ENCODE measurements around the gene SLC25A30.
"Not testable (repeated sequence)": the region's sequence is repeated elsewhere in the genome, so short reads cannot be mapped to it uniquely, and the experiment has no call there.

Gene SLC25A30

GRCh38 chr13:45367358-45367757 lies 50.8 kb downstream of the SLC25A30 start:
- DNase-seq (ENCODE audit: low read depth in 2 of 2): peak; percentile 72 to 85

GRCh38 chr13:45365558-45365885 lies 52.7 kb downstream of the SLC25A30 start:
- no peak for DNase-seq (ENCODE audit: low read depth in 2 of 2)

GRCh38 chr13:45364876-45365557 lies 53.2 kb downstream of the SLC25A30 start:
- DNase-seq (ENCODE audit: low read depth in 2 of 2): no peak

GRCh38 chr13:45362939-45363338 lies 55.2 kb downstream of the SLC25A30 start:
- DNase-seq (ENCODE audit: low read depth in 2 of 2): no peak

GRCh38 chr13:45361596-45362206 lies 56.5 kb downstream of the SLC25A30 start:
- no peak for DNase-seq (ENCODE audit: low read depth in 2 of 2)

- DNase-seq (ENCODE audit: low read depth in 2 of 2): no peak
These were observed 61.1 kb downstream of the SLC25A30 start for GRCh38 chr13:45356966-45357672.

- no peak for DNase-seq (ENCODE audit: low read depth in 2 of 2)
These were observed 64.3 kb downstream of the SLC25A30 start for GRCh38 chr13:45353895-45354294.

- DNase-seq (ENCODE audit: low read depth in 2 of 2): no peak
These were observed 66.1 kb downstream of the SLC25A30 start for GRCh38 chr13:45352031-45352430.

GRCh38 chr13:45350152-45350551 lies 68.0 kb downstream of the SLC25A30 start:
- DNase-seq (ENCODE audit: low read depth in 2 of 2): no peak

GRCh38 chr13:45349438-45349837 lies 68.7 kb downstream of the SLC25A30 start:
- no peak for DNase-seq (ENCODE audit: low read depth in 2 of 2)

- DNase-seq (ENCODE audit: low read depth in 2 of 2): not testable (repeated sequence)
These were observed 74.1 kb downstream of the SLC25A30 start for GRCh38 chr13:45344064-45344463.
